GM12878 (cell line): ENCODE results near the gene TREH.
"Not testable (repeated sequence)": the region's sequence is repeated elsewhere in the genome, so short reads cannot be mapped to it uniquely, and the experiment has no call there.

ENCODE experiments used
- ATF7 ChIP-seq: fragments of 450-650 bp; IDR thresholded peaks from 2 replicates; pipeline ENCODE4 v1.6.1; 2016; ENCODE audit warnings: low read depth, mild to moderate bottlenecking
- BCL11A ChIP-seq: IDR thresholded peaks from 2 replicates; pipeline ENCODE4 v1.6.1; 2011; ENCODE audit warnings: low read depth, low read length
- BCL3 ChIP-seq: IDR thresholded peaks from 2 replicates; pipeline ENCODE4 v1.6.1; 2011; ENCODE audit warnings: borderline replicate concordance, low read depth, mild to moderate bottlenecking, moderate library complexity, low read length; ENCODE audit not compliant: insufficient read depth, poor library complexity, severe bottlenecking
- CREM ChIP-seq: IDR thresholded peaks from 2 replicates; pipeline ENCODE4 v1.6.1; 2014; ENCODE audit warnings: antibody characterized with exemption, low read depth
- CTCF ChIP-seq, 3 experiments: IDR thresholded peaks in 2 of 3; conservative IDR thresholded peaks in 1 of 3; 2 replicates each; pipeline ENCODE4 v1.5.1; 2011; ENCODE audit warnings: low read depth in 3 of 3, low read length in 3 of 3, mild to moderate bottlenecking in 3 of 3, control low read depth in 2 of 3, moderate library complexity in 2 of 3, inconsistent platforms in 1 of 3, mixed read lengths in 1 of 3; ENCODE audit not compliant: control insufficient read depth in 2 of 3, insufficient read depth in 1 of 3; ENCODE audit errors: extremely low read depth in 1 of 3
- EZH2 ChIP-seq: IDR thresholded peaks from 2 replicates; pipeline ENCODE4 v1.6.1; 2012; ENCODE audit warnings: low read depth, mild to moderate bottlenecking, control low read depth, inconsistent platforms, low read length, borderline replicate concordance; ENCODE audit not compliant: control insufficient read depth
- JUNB ChIP-seq: IDR thresholded peaks from 2 replicates; pipeline ENCODE4 v1.6.1; 2016; ENCODE audit warnings: antibody characterized with exemption, mild to moderate bottlenecking
- JUND ChIP-seq: IDR thresholded peaks from 2 replicates; pipeline ENCODE4 v1.6.1; 2012; ENCODE audit warnings: low read depth, mild to moderate bottlenecking, low read length, improper control_type of control experiment, moderate library complexity
- NFYB ChIP-seq: IDR thresholded peaks from 2 replicates; pipeline ENCODE4 v1.6.1; 2011; ENCODE audit warnings: low read depth, mild to moderate bottlenecking, low read length, improper control_type of control experiment, moderate library complexity; ENCODE audit not compliant: insufficient read depth
- POLR2A ChIP-seq: IDR thresholded peaks from 2 replicates; pipeline ENCODE4 v1.6.1; 2011; ENCODE audit warnings: low read depth, mild to moderate bottlenecking, low read length
- USF1 ChIP-seq: IDR thresholded peaks from 2 replicates; pipeline ENCODE4 v1.6.1; 2011; ENCODE audit warnings: borderline replicate concordance, low read depth, mild to moderate bottlenecking, moderate library complexity, mixed read lengths, low read length; ENCODE audit not compliant: insufficient read depth; ENCODE audit errors: extremely low read length
- YY1 ChIP-seq: IDR thresholded peaks from 2 replicates; pipeline ENCODE4 v1.6.1; 2011; ENCODE audit warnings: low read depth, mild to moderate bottlenecking, low read length

DNA sequence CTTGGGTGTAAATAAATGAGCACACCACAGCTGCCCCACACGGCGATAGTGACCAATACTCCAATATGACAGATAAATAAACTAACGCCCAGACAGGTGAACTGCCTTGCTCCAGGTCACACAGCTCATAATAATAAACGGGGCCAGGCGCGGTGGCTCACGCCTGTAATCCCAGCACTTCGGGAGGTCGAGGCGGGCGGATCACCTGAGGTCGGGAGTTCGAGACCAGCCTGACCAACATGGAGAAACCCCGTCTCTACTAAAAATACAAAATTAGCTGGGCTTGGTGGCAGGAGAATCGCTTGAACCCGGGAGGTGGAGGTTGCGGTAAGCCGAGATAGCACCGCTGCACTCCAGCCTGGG, 68.0 kb downstream of the TREH start:
- not testable (repeated sequence) for TF ChIP-seq CTCF (IDR thresholded peaks at IDR 0.05 in 2 of 3, conservative IDR thresholded peaks at IDR 0.05 in 1 of 3; ENCODE audit: control insufficient read depth in 2 of 3, extremely low read depth in 1 of 3, insufficient read depth in 1 of 3, low read depth in 3 of 3, low read length in 3 of 3); EZH2; CREM; BCL11A; JUNB; JUND; NFYB; ATF7; POLR2A; USF1; BCL3; YY1
